Urothelium cell line (cell line): ENCODE results near the gene LCE3A.
A peak's percentile ranks its signal among the peaks of the same experiment; 100 is the strongest.
"Not testable (repeated sequence)": the region's sequence is repeated elsewhere in the genome, so short reads cannot be mapped to it uniquely, and the experiment has no call there.

Source experiments
- DNase-seq: peaks from one replicate; pipeline ENCODE4 v3.0.0; 2011; ENCODE audit warnings: low spot score, mixed read lengths
- FAIRE-seq: peaks from 2 replicates; lab custom pipeline; 2011; peaks lifted over from hg19 to GRCh38; lab: Jason Lieb, UNC

The LCE3A gene

GRCh38 chr1:152622803-152623202 is at the start of gene LCE3A:
Gene LCE3A, minus strand, starts transcription at chr1:152623103. Its CDS starts 0 bp downstream, at chr1:152623103.
- FAIRE-seq, result no peak
- peak; percentile 53 for DNase-seq

- FAIRE-seq (no peak), DNase-seq (no peak)
Measured at GRCh38 chr1:152667648-152668047, 44.7 kb upstream of the LCE3A start.

- not testable (repeated sequence) for FAIRE-seq, DNase-seq
Measured at GRCh38 chr1:152666171-152666570, 43.3 kb upstream of the LCE3A start.

GRCh38 chr1:152663098-152663497 is 40.2 kb upstream of the LCE3A start, which contains the start of gene LCE2D:
Gene LCE2D, plus strand, starts transcription at chr1:152663380. Its CDS starts 726 bp downstream, at chr1:152664106.
- DNase-seq (no peak), FAIRE-seq (no peak)

- no peak for FAIRE-seq
- DNase-seq, result no peak
Measured at GRCh38 chr1:152658649-152659048, 35.7 kb upstream of the LCE3A start.

- FAIRE-seq (no peak), DNase-seq (no peak)
Measured at GRCh38 chr1:152657677-152658076, 34.8 kb upstream of the LCE3A start.

- no peak for FAIRE-seq
- no peak for DNase-seq
Measured at GRCh38 chr1:152656459-152656858, 33.6 kb upstream of the LCE3A start.

- no peak for FAIRE-seq
- DNase-seq, result peak; percentile 68
Measured at GRCh38 chr1:152654110-152654509, 31.2 kb upstream of the LCE3A start.

- no peak for FAIRE-seq
Measured at GRCh38 chr1:152646656-152647055, 23.8 kb upstream of the LCE3A start.

GRCh38 chr1:152645146-152645545 is 22.2 kb upstream of the LCE3A start:
- DNase-seq (no peak), FAIRE-seq (no peak)

More at GRCh38 chr1:152646656-152647055, 23.8 kb upstream of the LCE3A start:
- no peak for DNase-seq

- no peak for FAIRE-seq
- DNase-seq, result no peak
Measured at GRCh38 chr1:152643945-152644344, 21.0 kb upstream of the LCE3A start.

- no peak for DNase-seq
Measured at GRCh38 chr1:152640351-152640750, 17.4 kb upstream of the LCE3A start.

GRCh38 chr1:152630596-152630995 is 7.7 kb upstream of the LCE3A start:
- DNase-seq, result no peak
- FAIRE-seq, result no peak

More at GRCh38 chr1:152640351-152640750, 17.4 kb upstream of the LCE3A start:
- no peak for FAIRE-seq

- DNase-seq (no peak), FAIRE-seq (no peak)
Measured at GRCh38 chr1:152626744-152627143, 3.8 kb upstream of the LCE3A start.

- no peak for FAIRE-seq
- peak; percentile 29 for DNase-seq
Measured at GRCh38 chr1:152623203-152623844, 421 bp upstream of the LCE3A start.

GRCh38 chr1:152621993-152622392 is 910 bp downstream of the LCE3A start:
- FAIRE-seq (no peak), DNase-seq (no peak)

GRCh38 chr1:152613511-152613910 is 9.4 kb downstream of the LCE3A start, which contains the start of gene LCE3B:
Gene LCE3B, plus strand, starts transcription at chr1:152613811. Its CDS starts 0 bp downstream, at chr1:152613811.
- DNase-seq (no peak), FAIRE-seq (no peak)

- no peak for FAIRE-seq
- DNase-seq, result no peak
Measured at GRCh38 chr1:152599934-152600333, 23.0 kb downstream of the LCE3A start, which contains the start of gene LCE3C. Gene LCE3C, plus strand, starts transcription at chr1:152600234. Its CDS starts 498 bp downstream, at chr1:152600732.

GRCh38 chr1:152596986-152597385 is 25.9 kb downstream of the LCE3A start:
- DNase-seq (no peak), FAIRE-seq (no peak)

- FAIRE-seq (no peak), DNase-seq (no peak)
Measured at GRCh38 chr1:152585586-152585985, 37.3 kb downstream of the LCE3A start.

GRCh38 chr1:152582647-152583046 is 40.3 kb downstream of the LCE3A start:
- no peak for FAIRE-seq
- no peak for DNase-seq

- FAIRE-seq (no peak), DNase-seq (no peak)
Measured at GRCh38 chr1:152580433-152580832, 42.5 kb downstream of the LCE3A start, which contains the start of gene LCE3D. Gene LCE3D, minus strand, starts transcription at chr1:152580516. Its CDS starts 580 bp downstream, at chr1:152579936.
